Activated CD8-positive, alpha-beta memory T cell treated with anti-CD3 and anti-CD28 coated beads, Interleukin-2, amount 10 ng/mL, durations not matched to agents 7 days and 5 days (primary cell): ENCODE data around the gene SMIM3. TPM values are rescaled to one million over a fixed set of nuclear protein-coding genes. Genes with fewer than 3 reads are reported as not detected.

Source experiments
- ATAC-seq: fragments of 150-1000 bp; cut with Tn5 transposase; one replicate; pipeline ENCODE4 v1.10.0; 2021; ENCODE audit warnings: moderate library complexity
- CTCF ChIA-PET: fragments of 350-600 bp; sonication (Branson Sonifier 250); formaldehyde crosslinking; loops from one replicate; lab custom pipeline; 2021; ENCODE audit warnings: antibody characterized with exemption; lab: Charles Lee
- DNase-seq: peaks from one replicate; pipeline ENCODE4 v3.0.0-alpha.2; 2020
- H3K27ac Mint-ChIP-seq: one replicate; pipeline ENCODE4 v1.8.0; 2021; ENCODE audit warnings: mild to moderate bottlenecking, mixed read lengths
- H3K27me3 Mint-ChIP-seq: one replicate; pipeline ENCODE4 v1.8.0; 2021; ENCODE audit warnings: mixed read lengths
- H3K36me3 Mint-ChIP-seq: one replicate; pipeline ENCODE4 v1.8.0; 2021; ENCODE audit warnings: mild to moderate bottlenecking, mixed read lengths
- H3K4me1 Mint-ChIP-seq: one replicate; pipeline ENCODE4 v1.8.0; 2021; ENCODE audit warnings: mixed read lengths
- H3K4me3 Mint-ChIP-seq: one replicate; pipeline ENCODE4 v1.8.0; 2021; ENCODE audit warnings: mild to moderate bottlenecking, moderate library complexity, mixed read lengths
- H3K9me3 Mint-ChIP-seq: one replicate; pipeline ENCODE4 v1.8.0; 2022; ENCODE audit warnings: low read depth, mixed read lengths
- total RNA-seq, 2 experiments: library from RNA; stranded (reverse); gene quantifications; one replicate each; pipeline ENCODE4 v1.2.3, GENCODE V29; 2021

The SMIM3 gene
- total RNA-seq, 2 experiments from 2014 or later = 22.1 to 37.5 TPM

- peaks cover 48% of the 10 kb centered on the region for H3K4me1 Mint-ChIP-seq
Observed at GRCh38 chr5:150753863-150754262, 24.7 kb upstream of the SMIM3 start.

GRCh38 chr5:150757087-150757649 is 21.4 kb upstream of the SMIM3 start:
- ATAC-seq = no peak
- H3K27me3 Mint-ChIP-seq = no peaks in the 10 kb centered on the region
- peaks cover 42% of the 10 kb centered on the region for H3K36me3 Mint-ChIP-seq
- peak overlapping the region; percentile 54 for H3K27ac Mint-ChIP-seq
- H3K9me3 Mint-ChIP-seq = no peaks in the 10 kb centered on the region
- H3K4me1 Mint-ChIP-seq = peaks cover 35% of the 10 kb centered on the region
- DNase-seq = no peak
- CTCF ChIA-PET = interaction anchor here (1.4 to 4.9 kb wide), 5 partner anchors 22 to 90 kb away, joined by 4 to 21 read pairs (median 16); partner anchors contain the start of genes IRGM, RBM22 and SMIM3
- H3K4me3 Mint-ChIP-seq = no peak overlapping the region

More at GRCh38 chr5:150753863-150754262, 24.7 kb upstream of the SMIM3 start:
- peak overlapping the region; percentile 50 for H3K27ac Mint-ChIP-seq
- peaks cover 63% of the 10 kb centered on the region for H3K36me3 Mint-ChIP-seq
- no peaks in the 10 kb centered on the region for H3K27me3 Mint-ChIP-seq
- ATAC-seq (no peak), DNase-seq (no peak)
- CTCF ChIA-PET = interaction anchor here (1.3 to 2.3 kb wide), 3 partner anchors 19 to 53 kb away, joined by 3 to 7 read pairs (median 5); partner anchors contain the start of gene RBM22
- H3K4me3 Mint-ChIP-seq = no peak overlapping the region
- H3K9me3 Mint-ChIP-seq = no peaks in the 10 kb centered on the region

GRCh38 chr5:150758203-150758530 is 20.4 kb upstream of the SMIM3 start:
- DNase-seq (no peak), ATAC-seq (peak; percentile 18)
- CTCF ChIA-PET = interaction anchor here (0.8 to 4.9 kb wide), 9 partner anchors 8 to 89 kb away, joined by 3 to 21 read pairs (median 5); partner anchors contain the start of genes IRGM, RBM22 and SMIM3

GRCh38 chr5:150758531-150759333 is 19.8 kb upstream of the SMIM3 start, which contains the start of gene DCTN4:
TSS of gene DCTN4 (minus strand) at chr5:150759017. CDS start at chr5:150758993, 24 bp downstream.
- Mint-ChIP-seq H3K27me3 (no peaks in the 10 kb centered on the region), H3K36me3 (peaks cover 30% of the 10 kb centered on the region), H3K4me3 (no peak within 1 kb of the TSS), H3K27ac (no peak within 1 kb of the TSS), H3K9me3 (no peaks in the 10 kb centered on the region), H3K4me1 (peaks cover 23% of the 10 kb centered on the region)
- peak; percentile 97 for ATAC-seq
- CTCF ChIA-PET = interaction anchor here (0.8 to 4.9 kb wide), 9 partner anchors 8 to 88 kb away, joined by 3 to 21 read pairs (median 5); partner anchors contain the start of genes IRGM, RBM22 and SMIM3
- peak; percentile 96 for DNase-seq

More at GRCh38 chr5:150758203-150758530, 20.4 kb upstream of the SMIM3 start:
- no peak overlapping the region for H3K4me3 Mint-ChIP-seq
- no peak overlapping the region for H3K27ac Mint-ChIP-seq
- no peaks in the 10 kb centered on the region for H3K9me3 Mint-ChIP-seq
- H3K4me1 Mint-ChIP-seq = peaks cover 28% of the 10 kb centered on the region
- H3K27me3 Mint-ChIP-seq = no peaks in the 10 kb centered on the region
- peaks cover 35% of the 10 kb centered on the region for H3K36me3 Mint-ChIP-seq

- Mint-ChIP-seq H3K27me3 (no peaks in the 10 kb centered on the region), H3K4me3 (no peak overlapping the region), H3K36me3 (peaks cover 24% of the 10 kb centered on the region), H3K4me1 (peaks cover 22% of the 10 kb centered on the region), H3K9me3 (no peaks in the 10 kb centered on the region), H3K27ac (no peak overlapping the region)
- ATAC-seq (no peak), DNase-seq (no peak)
- CTCF ChIA-PET = interaction anchor here (0.9 to 4.9 kb wide), 7 partner anchors 9 to 87 kb away, joined by 3 to 21 read pairs (median 6); partner anchors contain the start of genes IRGM, RBM22 and SMIM3
Observed at GRCh38 chr5:150759334-150759583, 19.3 kb upstream of the SMIM3 start.

- ATAC-seq = no peak
- H3K4me1 Mint-ChIP-seq = peaks cover 17% of the 10 kb centered on the region
- DNase-seq = no peak
- no peaks in the 10 kb centered on the region for H3K27me3 Mint-ChIP-seq
- no peak overlapping the region for H3K27ac Mint-ChIP-seq
- H3K4me3 Mint-ChIP-seq = no peak overlapping the region
- H3K36me3 Mint-ChIP-seq = peaks cover 9% of the 10 kb centered on the region
- CTCF ChIA-PET = interaction anchor here (3.3 to 4.9 kb wide), 2 partner anchors 17 to 62 kb away, joined by 15 to 21 read pairs; partner anchors contain the start of genes RBM22 and SMIM3
- peaks cover 2% of the 10 kb centered on the region for H3K9me3 Mint-ChIP-seq
Observed at GRCh38 chr5:150762211-150762610, 16.3 kb upstream of the SMIM3 start.

GRCh38 chr5:150763023-150763769 is 15.4 kb upstream of the SMIM3 start:
- H3K36me3 Mint-ChIP-seq = peaks cover 9% of the 10 kb centered on the region
- no peak overlapping the region for H3K27ac Mint-ChIP-seq
- peaks cover 4% of the 10 kb centered on the region for H3K9me3 Mint-ChIP-seq

GRCh38 chr5:150764530-150764929 is 14.0 kb upstream of the SMIM3 start:
- ATAC-seq = no peak
- no peak overlapping the region for H3K4me3 Mint-ChIP-seq
- no peak for DNase-seq
- peaks cover 13% of the 10 kb centered on the region for H3K4me1 Mint-ChIP-seq
- no peaks in the 10 kb centered on the region for H3K27me3 Mint-ChIP-seq
- peaks cover 12% of the 10 kb centered on the region for H3K36me3 Mint-ChIP-seq
- CTCF ChIA-PET = interaction anchor here (1.0 to 3.3 kb wide), 2 partner anchors 14 to 204 kb away, joined by 3 to 15 read pairs; partner anchors contain the start of gene SMIM3
- H3K9me3 Mint-ChIP-seq = peaks cover 4% of the 10 kb centered on the region
- H3K27ac Mint-ChIP-seq = peak overlapping the region; percentile 35

More at GRCh38 chr5:150763023-150763769, 15.4 kb upstream of the SMIM3 start:
- peaks cover 13% of the 10 kb centered on the region for H3K4me1 Mint-ChIP-seq
- ATAC-seq (no peak), DNase-seq (no peak)
- no peak overlapping the region for H3K4me3 Mint-ChIP-seq
- H3K27me3 Mint-ChIP-seq = no peaks in the 10 kb centered on the region
- CTCF ChIA-PET = interaction anchor here (1.0 to 3.3 kb wide), 3 partner anchors 10 to 203 kb away, joined by 3 to 15 read pairs (median 4); partner anchors contain the start of gene SMIM3

- Mint-ChIP-seq H3K36me3 (peaks cover 14% of the 10 kb centered on the region), H3K27ac (no peak overlapping the region), H3K9me3 (peaks cover 4% of the 10 kb centered on the region), H3K27me3 (no peaks in the 10 kb centered on the region), H3K4me3 (no peak overlapping the region), H3K4me1 (peaks cover 15% of the 10 kb centered on the region)
- DNase-seq = no peak
- CTCF ChIA-PET = interaction anchor here (3.3 kb wide), 1 partner anchor 14 kb away, joined by 15 read pairs; the partner anchor contains the start of gene SMIM3
- ATAC-seq = no peak
Observed at GRCh38 chr5:150765011-150765798, 13.4 kb upstream of the SMIM3 start.

GRCh38 chr5:150765799-150766169 is 12.8 kb upstream of the SMIM3 start:
- H3K4me1 Mint-ChIP-seq = peaks cover 21% of the 10 kb centered on the region
- H3K4me3 Mint-ChIP-seq = no peak overlapping the region
- DNase-seq = no peak
- H3K36me3 Mint-ChIP-seq = peaks cover 17% of the 10 kb centered on the region
- no peak for ATAC-seq
- H3K9me3 Mint-ChIP-seq = peaks cover 4% of the 10 kb centered on the region
- H3K27ac Mint-ChIP-seq = no peak overlapping the region
- no peaks in the 10 kb centered on the region for H3K27me3 Mint-ChIP-seq
- CTCF ChIA-PET = interaction anchor here (1.5 kb wide), 1 partner anchor 14 kb away, joined by 10 read pairs; no protein-coding TSS in a partner anchor

GRCh38 chr5:150766251-150766650 is 12.3 kb upstream of the SMIM3 start:
- H3K9me3 Mint-ChIP-seq = peaks cover 4% of the 10 kb centered on the region
- ATAC-seq = no peak

More at GRCh38 chr5:150766251-150766650, 12.3 kb upstream of the SMIM3 start:
- Mint-ChIP-seq H3K27me3 (no peaks in the 10 kb centered on the region), H3K27ac (no peak overlapping the region), H3K4me1 (peaks cover 25% of the 10 kb centered on the region), H3K4me3 (no peak overlapping the region), H3K36me3 (peaks cover 22% of the 10 kb centered on the region)
- DNase-seq = no peak
- CTCF ChIA-PET = interaction anchor here (1.5 kb wide), 1 partner anchor 13 kb away, joined by 10 read pairs; no protein-coding TSS in a partner anchor
